DOHH2 (cell line): ENCODE measurements around the gene MAMDC2.

Source experiments
- CTCF ChIP-seq: fragments of 200-600 bp; sonication (generic); IDR thresholded peaks from one replicate; pipeline ENCODE4 v1.5.1; 2014; ENCODE audit warnings: antibody characterized with exemption, mild to moderate bottlenecking, low read depth, low read length; ENCODE audit not compliant: poor library complexity, severe bottlenecking
- EZH2phosphoT487 ChIP-seq: fragments of 200-600 bp; sonication (generic); IDR thresholded peaks from 2 replicates; pipeline ENCODE4 v1.6.1; 2017; ENCODE audit warnings: borderline replicate concordance, mild to moderate bottlenecking, antibody characterized with exemption, low read length, moderate library complexity, mixed read lengths

- TF ChIP-seq CTCF (no peak), EZH2phosphoT487 (no peak)
Observed at GRCh38 chr9:70081120-70081495, 37.5 kb downstream of the MAMDC2 start.
